Body of pancreas (tissue), 4 donors: ENCODE results near the gene AK3. TPM values are rescaled to one million over a fixed set of nuclear protein-coding genes. Genes with fewer than 3 reads are reported as not detected.

Experiments used
- ATAC-seq: fragments of 150-250 bp; one replicate; pipeline ENCODE4 v1.9.1; 2016
- DNase-seq, 4 donors: peaks; one replicate each; pipeline ENCODE4 v3.0.0-alpha.2; 2019
- H3K27ac ChIP-seq, 4 donors: fragments of 200-600 bp; sonication (generic); 1 replicate in 3 of 4; 2 replicates in 1 of 4; pipeline versions ENCODE4 v1.5.1 to v1.6.1; 2016 to 2019; ENCODE audit warnings: mild to moderate bottlenecking in 1 of 4, mixed read lengths in 1 of 4, moderate library complexity in 1 of 4
- H3K27me3 ChIP-seq, 2 donors: fragments of 200-600 bp; sonication (generic); one replicate each; pipeline ENCODE4 v1.6.0; 2016; ENCODE audit warnings: mild to moderate bottlenecking in 1 of 2
- H3K36me3 ChIP-seq, 2 donors: fragments of 200-600 bp; sonication (generic); replicated peaks in 1 of 2; 2 replicates each; pipeline ENCODE4 v1.5.1; 2016; ENCODE audit warnings: low read depth in 2 of 2; ENCODE audit not compliant: insufficient read depth in 1 of 2
- H3K4me1 ChIP-seq: fragments of 200-600 bp; sonication (generic); one replicate; pipeline ENCODE4 v1.6.0; 2016
- H3K4me3 ChIP-seq, 2 donors: fragments of 200-600 bp; sonication (generic); 1 replicate in 1 of 2; 2 replicates in 1 of 2; pipeline ENCODE4 v1.5.1; 2016 to 2019
- H3K9me3 ChIP-seq, 3 donors: fragments of 200-600 bp; sonication (generic); 1 replicate in 2 of 3; 2 replicates in 1 of 3; pipeline ENCODE4 v1.5.1; 2016
- CTCF ChIP-seq, 7 experiments: fragments of 450-650 bp in 4 of 7; fragments of 200-600 bp in 3 of 7; sonication (generic) in 3 of 7; IDR thresholded peaks; one replicate each; pipeline ENCODE4 v1.5.1; 2016 to 2019; ENCODE audit warnings: antibody characterized with exemption in 7 of 7
- POLR2A ChIP-seq, 3 donors: fragments of 450-650 bp; IDR thresholded peaks; one replicate each; pipeline ENCODE4 v1.6.1; 2016; ENCODE audit warnings: antibody characterized with exemption in 3 of 3, mild to moderate bottlenecking in 2 of 3
- WGBS, 2 donors: methylation state at CpG; one replicate each; pipeline ENCODE4 v1.1.5; 2017; 5-methylcytosine and 5-hydroxymethylcytosine counted together
- intact Hi-C: fragments of 100-400 bp; cut with DNase I; formaldehyde crosslinking; loops from one replicate; pipeline ENCODE4 v1.15.1; 2023
- total RNA-seq, 2 donors: library from RNA; depleted of rRNA; stranded (reverse); fragments of >200 nt; gene quantifications; one replicate each; pipeline ENCODE4 v1.1.0, GENCODE V29; 2016

AK3 gene
- total RNA-seq, 2 donors from 2014 or later, result 46.4 to 47.5 TPM

- DNase-seq (no peak), ATAC-seq (no peak)
- TF ChIP-seq CTCF (IDR thresholded peaks at IDR 0.05) (no peak), POLR2A (IDR thresholded peaks at IDR 0.05) (no peak)
- WGBS, 2 donors, result 78 to 99% methylated on average over 5 to 6 of the region's 6 CpGs
- Histone ChIP-seq H3K27ac (no peak overlapping the region), H3K36me3 (peaks cover 0 to 36% of the 10 kb centered on the region in 2 donors), H3K4me1 (no peaks in the 10 kb centered on the region), H3K4me3 (no peak overlapping the region), H3K9me3 (no peaks in the 10 kb centered on the region), H3K27me3 (no peaks in the 10 kb centered on the region)
- intact Hi-C loops, result no loop called here
These were observed 22.1 kb downstream of the AK3 start for GRCh38 chr9:4718911-4719310.

- ATAC-seq, result no peak
- Histone ChIP-seq H3K27me3 (no peaks in the 10 kb centered on the region), H3K36me3 (peaks cover 0 to 38% of the 10 kb centered on the region in 2 donors), H3K27ac (no peak overlapping the region), H3K4me1 (no peaks in the 10 kb centered on the region), H3K9me3 (no peaks in the 10 kb centered on the region), H3K4me3 (no peak overlapping the region)
- intact Hi-C loops, result no loop called here
- TF ChIP-seq POLR2A (IDR thresholded peaks at IDR 0.05) (no peak), CTCF (IDR thresholded peaks at IDR 0.05) (no peak)
- no peak for DNase-seq
- 93% methylated on average over 4 of the region's 4 CpGs for WGBS, 2 donors
These were observed 23.2 kb downstream of the AK3 start for GRCh38 chr9:4717815-4718214.

GRCh38 chr9:4716163-4716562, 24.8 kb downstream of the AK3 start:
- DNase-seq (no peak), ATAC-seq (no peak)
- WGBS, 2 donors, result 92 to 93% methylated on average over 1 of the region's 1 CpG
- Histone ChIP-seq H3K36me3 (peaks cover 0 to 35% of the 10 kb centered on the region in 2 donors), H3K4me1 (no peaks in the 10 kb centered on the region), H3K9me3 (no peaks in the 10 kb centered on the region), H3K4me3 (no peak overlapping the region), H3K27ac (no peak overlapping the region), H3K27me3 (no peaks in the 10 kb centered on the region)
- no peak for TF ChIP-seq CTCF (IDR thresholded peaks at IDR 0.05)
- no peak for TF ChIP-seq POLR2A (IDR thresholded peaks at IDR 0.05)
- intact Hi-C loops, result no loop called here

- intact Hi-C loops, result no loop called here
- DNase-seq, result no peak
- Histone ChIP-seq H3K4me3 (no peak overlapping the region), H3K36me3 (peaks cover 0 to 35% of the 10 kb centered on the region in 2 donors), H3K9me3 (no peaks in the 10 kb centered on the region), H3K27me3 (no peaks in the 10 kb centered on the region), H3K4me1 (no peaks in the 10 kb centered on the region), H3K27ac (no peak overlapping the region)
- TF ChIP-seq CTCF (IDR thresholded peaks at IDR 0.05) (no peak), POLR2A (IDR thresholded peaks at IDR 0.05) (no peak)
- ATAC-seq, result no peak
- WGBS, 2 donors, result 90 to 95% methylated on average over 9 of the region's 9 CpGs
These were observed 26.6 kb downstream of the AK3 start for GRCh38 chr9:4714266-4715016.

GRCh38 chr9:4713849-4714248, 27.2 kb downstream of the AK3 start:
- no peaks in the 10 kb centered on the region for H3K9me3 ChIP-seq
- no peak overlapping the region for H3K27ac ChIP-seq
- no peaks in the 10 kb centered on the region for H3K27me3 ChIP-seq
- 59 to 61% methylated on average over 7 of the region's 7 CpGs for WGBS, 2 donors
- ATAC-seq (no peak), DNase-seq (no peak)
- no peak overlapping the region for H3K4me3 ChIP-seq
- H3K4me1 ChIP-seq, result no peaks in the 10 kb centered on the region
- no peak for TF ChIP-seq CTCF (IDR thresholded peaks at IDR 0.05)
- H3K36me3 ChIP-seq, result peaks cover 0 to 33% of the 10 kb centered on the region in 2 donors
- intact Hi-C loops, result no loop called here
